Measurements from ENCODE around the gene ACOT2.

Gene ACOT2

DNA sequence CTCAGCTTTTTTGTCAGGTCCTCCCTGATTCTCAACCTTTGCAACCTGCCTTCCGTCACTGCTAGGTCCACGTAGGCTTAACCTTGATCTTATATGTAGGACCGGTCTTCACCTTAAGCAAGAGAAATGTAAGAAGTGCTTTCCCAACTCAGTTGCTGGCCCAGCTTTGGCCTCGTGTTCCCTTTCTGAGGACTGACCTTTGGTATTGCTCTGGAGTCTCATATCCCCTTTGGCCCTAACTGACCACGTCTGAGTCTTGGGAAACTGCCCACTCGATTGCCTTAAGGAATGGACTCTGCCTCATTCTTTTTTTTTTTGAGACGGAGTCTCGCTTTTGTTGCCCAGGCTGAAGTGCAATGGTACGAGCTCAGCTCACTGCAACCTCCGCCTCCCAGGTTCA is 51.3 kb downstream of the ACOT2 start:
- DNase-seq: no peak

DNA sequence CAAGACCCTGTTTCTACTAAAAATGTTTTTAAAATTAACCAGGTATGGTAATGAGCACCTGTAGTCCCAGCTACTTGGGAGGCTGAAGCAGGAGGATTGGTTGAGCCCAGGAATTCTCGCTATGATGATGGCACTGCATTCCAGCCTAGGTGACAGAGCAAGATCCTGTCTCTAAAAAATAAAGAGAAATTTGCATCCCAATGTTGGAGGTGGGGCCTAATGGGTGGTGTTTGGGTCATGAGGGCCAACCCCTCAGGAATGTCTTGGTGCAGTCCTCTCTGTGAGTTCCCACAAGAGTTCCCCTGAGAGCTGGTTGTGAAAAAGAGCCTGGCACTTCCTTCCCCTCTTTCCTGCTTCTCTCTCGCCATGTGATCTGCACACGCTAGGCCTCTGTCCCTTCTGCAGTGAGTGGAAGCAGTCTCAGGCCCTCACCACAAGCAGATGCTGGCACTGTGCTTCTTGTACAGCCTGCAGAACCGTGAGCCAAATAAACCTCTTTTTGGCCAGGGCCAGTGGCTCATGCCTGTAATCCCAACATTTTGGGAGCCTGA is 54.6 kb downstream of the ACOT2 start:
- no peak for DNase-seq
